GM21390 (cell line): ENCODE measurements around the gene CIDEA.

Experiments used
- ATAC-seq: cut with Tn5 transposase; IDR thresholded peaks from one replicate; pipeline ENCODE4 v1.9.1; 2021; ENCODE audit not compliant: unreplicated experiment

Gene CIDEA

DNA sequence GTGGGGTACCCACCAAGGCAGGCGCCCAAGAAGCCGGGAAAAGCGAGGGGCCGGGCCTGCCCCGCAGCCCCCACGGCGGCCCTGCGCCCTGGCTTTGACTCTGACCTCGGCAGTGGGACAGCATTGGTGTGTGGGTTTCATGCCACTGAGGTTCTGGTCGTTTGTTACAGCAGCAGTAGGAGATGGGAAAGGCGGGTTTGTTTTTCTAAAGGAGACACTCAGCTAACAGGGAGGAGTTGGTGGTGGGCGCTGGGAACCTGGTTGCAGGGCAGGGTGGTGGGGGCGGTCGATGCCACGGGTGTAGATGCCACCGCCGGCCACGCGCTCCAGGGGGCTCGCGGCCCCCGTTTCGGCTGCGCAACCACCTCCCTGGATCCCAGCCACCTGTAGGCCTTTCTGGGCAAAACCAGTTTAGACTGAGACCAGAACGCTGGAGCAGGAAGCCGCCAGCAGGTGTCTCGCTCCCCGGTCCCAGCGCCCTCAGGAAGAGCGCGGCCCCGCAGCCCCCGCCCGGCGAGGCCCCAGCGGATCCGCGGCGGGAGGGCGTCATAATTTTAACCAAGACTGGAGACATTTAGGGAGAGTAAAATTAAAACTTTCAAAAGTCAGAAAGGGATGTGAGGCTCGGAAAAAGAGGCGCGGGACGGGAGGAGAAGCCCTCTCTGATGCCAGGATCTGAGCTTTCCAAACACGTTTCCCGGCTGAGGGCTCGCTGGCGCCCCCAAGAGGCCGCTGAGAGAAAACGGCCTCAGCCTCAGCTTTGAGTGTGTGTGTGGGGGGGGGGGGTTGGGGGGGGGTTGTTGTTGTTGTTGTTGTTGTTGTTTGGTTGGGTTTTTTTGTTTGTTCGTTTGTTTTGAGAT lies 17.4 kb downstream of the CIDEA start:
- peak; percentile 94 for ATAC-seq

DNA sequence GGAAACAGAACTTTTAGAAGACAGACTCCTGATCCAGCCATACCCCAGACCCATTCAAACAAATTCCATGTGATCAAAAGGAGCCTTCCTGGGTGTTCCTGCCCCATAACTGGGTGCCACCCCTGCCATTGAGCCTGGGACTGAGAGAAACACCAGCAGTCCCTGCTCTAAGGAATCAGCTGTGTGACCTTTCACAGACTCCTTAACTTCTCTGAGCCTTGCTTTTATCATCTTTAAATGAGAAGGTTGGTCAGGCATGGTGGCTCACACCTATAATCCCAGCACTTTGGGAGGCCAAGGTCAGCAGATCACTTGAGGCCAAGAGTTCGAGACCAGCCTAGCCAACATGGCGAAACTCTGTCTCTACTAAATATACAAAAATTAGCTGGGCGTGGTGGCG lies 20.6 kb downstream of the CIDEA start:
- ATAC-seq, result no peak

GRCh38 chr18:12276736-12277554 lies 22.8 kb downstream of the CIDEA start:
- no peak for ATAC-seq

DNA sequence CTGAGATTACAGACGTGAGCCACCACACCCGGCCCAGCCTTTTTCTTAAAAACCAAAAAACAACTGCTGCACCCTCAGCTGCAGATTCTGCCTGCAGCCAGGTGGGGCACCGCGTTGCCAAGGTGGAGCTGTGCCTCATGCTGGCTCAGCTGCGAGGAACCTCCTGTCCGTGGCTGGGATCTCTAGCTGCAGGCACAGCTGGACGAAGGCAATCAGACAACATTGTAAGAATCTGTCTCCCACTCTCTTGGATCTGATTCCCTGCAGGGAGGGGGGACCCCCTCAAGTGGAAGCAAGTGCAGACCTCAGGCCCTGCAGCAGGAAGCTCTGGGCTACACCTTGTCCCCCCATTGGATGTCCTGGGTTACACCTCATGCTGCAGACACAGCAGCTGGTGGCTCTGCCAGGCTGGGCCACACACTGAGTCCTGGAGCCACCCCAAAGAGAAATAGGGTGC lies 24.1 kb downstream of the CIDEA start:
- ATAC-seq, result no peak

GRCh38 chr18:12278741-12279682 lies 24.9 kb downstream of the CIDEA start:
- ATAC-seq, result no peak

DNA sequence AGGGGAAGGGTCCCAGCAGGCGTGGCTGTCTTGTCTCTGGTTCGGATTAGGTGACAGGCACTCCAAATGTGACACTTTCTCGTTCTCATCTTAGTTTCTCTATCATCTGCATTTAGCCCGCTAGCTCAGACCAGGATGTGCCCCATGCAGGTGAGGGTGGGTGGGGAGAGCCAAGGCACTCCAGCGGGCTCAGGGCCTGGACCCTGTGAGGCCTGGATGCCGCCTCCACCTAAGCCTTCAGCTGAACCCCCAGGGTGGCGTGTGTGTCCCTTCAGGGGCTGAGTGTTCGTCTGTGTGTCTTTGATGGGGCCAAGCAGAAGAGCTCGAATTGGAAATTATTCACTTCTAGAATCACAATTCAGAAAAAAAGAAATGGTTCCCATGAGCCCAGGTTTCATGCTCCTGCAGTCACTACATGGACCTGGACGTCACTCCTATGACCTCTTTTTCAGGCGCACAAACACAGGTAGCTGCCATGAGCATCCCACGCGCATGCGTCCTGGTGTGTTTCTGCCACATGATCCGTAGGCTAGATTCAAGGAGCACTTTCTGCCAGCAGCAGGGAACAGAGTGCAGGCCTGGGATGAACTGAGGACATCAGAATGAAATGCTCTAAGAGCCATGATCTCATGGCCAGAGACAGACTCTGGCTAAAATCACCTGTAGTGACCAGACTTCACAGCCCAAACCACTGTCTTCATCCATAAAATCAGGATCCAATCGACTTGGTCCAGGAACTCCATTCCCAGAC lies 25.8 kb downstream of the CIDEA start:
- no peak for ATAC-seq

DNA sequence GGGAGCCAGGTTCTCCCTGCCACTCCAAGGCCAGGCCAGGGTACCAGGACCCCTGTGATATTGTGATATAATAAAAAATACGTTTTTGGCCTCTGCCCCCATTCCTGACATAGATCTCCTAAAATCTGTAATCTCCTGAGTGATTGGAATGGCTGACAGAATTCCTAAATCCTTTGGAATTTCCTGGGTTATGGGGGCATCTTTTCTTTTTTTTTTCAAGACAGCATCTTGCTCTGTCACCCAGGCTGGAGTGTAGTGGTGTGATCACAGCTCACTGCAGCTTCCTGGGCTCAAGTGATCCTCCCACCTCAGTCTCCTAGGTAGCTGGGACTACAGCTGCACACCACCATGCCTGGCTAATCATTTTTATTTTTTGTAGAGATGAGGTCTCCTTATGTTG lies 27.7 kb downstream of the CIDEA start:
- no peak for ATAC-seq

- ATAC-seq, result no peak
Measured at GRCh38 chr18:12282442-12283039, 28.4 kb downstream of the CIDEA start.

DNA sequence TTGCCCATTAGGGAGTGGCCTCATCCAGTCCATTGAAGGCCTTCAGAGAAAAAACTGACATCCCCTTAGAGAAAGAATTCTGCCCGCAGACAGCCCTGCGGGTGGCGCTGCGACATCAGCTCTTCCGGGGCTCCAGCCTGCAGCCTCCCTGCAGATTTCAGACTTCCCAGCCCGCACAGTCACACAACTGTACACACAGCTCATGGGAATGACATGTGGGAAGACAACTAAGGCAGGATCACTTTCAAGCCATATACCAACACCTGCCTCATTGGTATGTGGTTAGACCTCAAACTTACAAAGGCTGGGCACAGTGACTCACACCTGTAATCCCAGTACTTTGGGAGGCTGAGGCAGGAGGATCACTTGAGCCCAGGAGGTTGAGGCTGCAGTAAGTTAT lies 29.1 kb downstream of the CIDEA start:
- ATAC-seq, result no peak

DNA sequence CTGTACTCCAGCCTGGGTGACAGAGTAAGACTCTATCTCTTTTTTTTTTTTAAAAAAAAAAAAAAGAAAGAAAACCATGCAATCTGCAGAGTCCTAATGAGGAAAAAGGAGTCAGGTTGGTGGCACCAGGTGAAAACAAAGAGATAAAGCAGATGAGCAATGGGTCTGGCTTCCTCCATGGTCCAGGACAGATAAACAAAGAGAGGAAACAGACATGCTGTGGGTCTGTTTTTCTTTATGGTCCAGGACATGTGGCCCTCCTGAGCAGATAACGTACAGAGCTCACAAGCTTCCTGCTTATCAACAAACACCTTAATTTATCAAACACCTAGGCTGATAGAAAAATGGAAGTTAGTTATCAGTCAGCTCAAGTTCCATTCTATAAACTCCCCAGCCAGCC lies 29.5 kb downstream of the CIDEA start:
- ATAC-seq, result no peak

DNA sequence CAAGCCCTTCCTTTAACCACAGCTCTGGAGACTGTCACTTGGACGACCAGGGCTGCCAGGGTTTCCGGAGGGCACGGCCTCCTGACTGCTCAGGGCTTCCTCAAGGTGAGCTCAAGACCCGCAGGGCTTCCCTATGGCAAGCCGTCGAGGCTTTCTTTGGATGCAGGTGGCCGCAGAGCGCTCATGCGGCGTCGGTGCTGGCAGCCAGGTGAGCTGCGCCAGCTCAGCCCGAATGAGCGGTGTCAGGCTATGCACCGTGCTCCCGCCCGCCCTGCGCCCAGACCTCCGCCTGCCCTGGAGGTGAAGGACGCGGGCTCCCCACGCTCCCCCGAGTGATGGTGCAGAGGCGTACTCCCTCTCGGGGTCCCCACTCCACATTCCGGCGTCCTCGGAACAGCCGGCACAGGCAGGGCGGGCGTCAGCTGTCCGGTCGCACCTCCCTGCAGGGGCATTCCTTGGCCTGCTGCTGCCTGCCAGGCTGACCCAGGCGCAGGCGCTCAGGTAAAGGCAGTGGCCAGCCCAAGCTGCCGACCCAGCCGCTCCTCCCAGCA lies 33.0 kb downstream of the CIDEA start:
- ATAC-seq, result no peak

DNA sequence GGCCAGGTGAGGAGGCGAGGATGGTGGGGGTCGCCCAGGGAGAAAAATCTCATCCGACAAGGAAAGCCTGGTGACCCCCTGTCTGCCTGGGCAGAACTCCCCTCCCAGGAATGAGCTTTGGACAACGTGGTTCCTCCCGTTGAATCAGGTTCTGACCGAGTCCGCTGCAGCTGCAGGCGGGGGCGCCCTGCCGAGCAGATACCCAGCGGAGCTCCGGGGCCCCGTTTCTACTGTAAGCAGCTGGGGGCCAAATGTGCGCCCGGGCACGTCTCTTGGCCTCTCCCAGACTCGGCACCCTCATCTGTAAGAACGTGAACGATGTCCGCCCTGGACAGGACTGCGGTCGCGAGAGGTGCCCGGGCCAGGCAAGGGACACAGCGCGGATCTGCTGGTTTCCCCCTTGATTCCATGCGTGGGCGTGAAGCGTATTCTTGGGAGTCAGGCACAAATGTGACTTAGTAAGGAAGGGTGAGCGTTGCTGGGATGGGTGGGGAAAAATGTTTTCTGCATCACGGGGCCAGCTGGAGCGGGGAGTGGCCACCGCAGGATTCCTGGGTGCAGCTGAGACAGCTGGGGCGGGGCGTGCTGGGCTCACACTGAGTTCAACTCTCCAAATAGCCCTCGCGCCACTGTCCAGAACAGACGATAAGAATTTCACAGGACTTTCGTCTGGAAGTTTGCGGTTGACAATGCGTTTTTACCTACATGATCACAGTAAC lies 33.7 kb downstream of the CIDEA start:
- ATAC-seq, result no peak

DNA sequence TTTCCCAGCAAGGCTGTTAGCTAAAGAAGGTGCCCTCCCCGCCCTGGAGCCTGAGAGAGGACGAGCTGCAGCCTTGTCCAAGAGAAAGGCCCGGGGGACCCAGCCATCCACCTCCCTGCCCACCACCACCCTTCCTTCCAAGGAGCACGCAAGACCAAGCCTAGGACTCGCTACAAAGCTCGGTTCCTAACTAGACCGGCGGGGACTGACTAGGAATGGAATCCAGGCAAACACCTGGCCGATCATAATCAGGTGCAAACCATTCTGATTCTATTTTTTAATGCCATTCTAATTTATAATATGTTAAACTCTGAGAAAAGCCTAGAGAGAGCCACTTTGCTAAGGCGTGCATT lies 34.2 kb downstream of the CIDEA start:
- no peak for ATAC-seq

GRCh38 chr18:12290086-12290485 lies 35.9 kb downstream of the CIDEA start:
- no peak for ATAC-seq

GRCh38 chr18:12291161-12291560 lies 37.0 kb downstream of the CIDEA start:
- ATAC-seq, result no peak

DNA sequence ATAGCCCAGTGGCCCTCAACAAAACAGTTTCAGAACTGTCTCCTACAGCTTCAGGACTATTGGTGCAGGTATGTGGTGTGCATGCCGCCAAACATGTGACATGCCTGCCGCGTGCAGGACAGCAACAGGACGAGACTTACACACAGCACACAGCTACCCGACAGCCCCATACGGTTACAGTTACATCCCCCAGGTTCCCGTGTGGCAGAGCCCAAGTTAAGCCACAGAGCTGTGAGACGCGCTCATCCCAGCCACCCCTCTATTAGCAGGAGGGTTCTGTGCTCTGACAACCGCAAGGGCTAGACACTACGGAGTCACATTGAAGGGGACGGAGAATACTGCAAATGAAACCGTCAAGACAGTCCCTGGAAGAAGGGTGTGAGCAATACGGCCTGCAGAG lies 37.5 kb downstream of the CIDEA start:
- ATAC-seq, result no peak

DNA sequence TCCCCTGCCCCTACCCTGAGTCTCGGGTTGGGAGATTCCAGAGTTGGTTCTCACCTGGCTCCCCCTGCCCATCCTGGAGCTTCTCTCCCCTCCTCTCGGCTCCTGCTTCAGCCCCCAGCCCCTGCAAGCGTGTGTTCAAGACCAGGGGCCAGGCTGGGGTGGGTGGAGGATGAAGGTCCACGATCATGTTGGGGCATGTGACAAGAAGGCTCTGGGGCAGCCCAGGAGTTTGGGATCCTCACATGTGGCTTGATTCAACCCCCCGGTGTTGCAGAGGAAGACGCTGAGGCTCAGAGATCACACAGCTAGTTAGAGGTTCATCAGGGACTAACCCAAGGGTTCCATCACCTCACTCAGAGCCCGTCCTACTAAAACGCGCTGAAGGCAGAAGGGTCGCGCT lies 39.7 kb downstream of the CIDEA start:
- ATAC-seq, result no peak

GRCh38 chr18:12295389-12296086 lies 41.4 kb downstream of the CIDEA start:
- no peak for ATAC-seq

GRCh38 chr18:12296087-12296403 lies 41.9 kb downstream of the CIDEA start:
- no peak for ATAC-seq
